Neuron (in vitro differentiated cells): Measurements from ENCODE around the gene LY6G6C.
A peak's percentile ranks its signal among the peaks of the same experiment; 100 is the strongest.
"Not testable (repeated sequence)": the region's sequence is repeated elsewhere in the genome, so short reads cannot be mapped to it uniquely, and the experiment has no call there.

Experiments used
- H2AFZ ChIP-seq: one replicate; pipeline ENCODE4 v1.6.1; 2013; ENCODE audit warnings: low read depth, mild to moderate bottlenecking, inconsistent platforms, low read length, moderate library complexity
- H3K27me3 ChIP-seq: one replicate; pipeline ENCODE4 v1.6.1; 2013; ENCODE audit warnings: low read length; ENCODE audit not compliant: insufficient read depth
- H3K36me3 ChIP-seq: one replicate; pipeline ENCODE4 v1.6.1; 2013; ENCODE audit warnings: low read length; ENCODE audit not compliant: insufficient read depth
- H3K4me1 ChIP-seq: one replicate; pipeline ENCODE4 v1.6.1; 2013; ENCODE audit warnings: low read length; ENCODE audit not compliant: insufficient read depth
- H3K4me3 ChIP-seq: 2 replicates; pipeline ENCODE4 v1.5.1; 2013; ENCODE audit warnings: mild to moderate bottlenecking, low read length, moderate library complexity
- H3K9me3 ChIP-seq: one replicate; pipeline ENCODE4 v1.6.1; 2013; ENCODE audit warnings: low read length

Gene LY6G6C

DNA sequence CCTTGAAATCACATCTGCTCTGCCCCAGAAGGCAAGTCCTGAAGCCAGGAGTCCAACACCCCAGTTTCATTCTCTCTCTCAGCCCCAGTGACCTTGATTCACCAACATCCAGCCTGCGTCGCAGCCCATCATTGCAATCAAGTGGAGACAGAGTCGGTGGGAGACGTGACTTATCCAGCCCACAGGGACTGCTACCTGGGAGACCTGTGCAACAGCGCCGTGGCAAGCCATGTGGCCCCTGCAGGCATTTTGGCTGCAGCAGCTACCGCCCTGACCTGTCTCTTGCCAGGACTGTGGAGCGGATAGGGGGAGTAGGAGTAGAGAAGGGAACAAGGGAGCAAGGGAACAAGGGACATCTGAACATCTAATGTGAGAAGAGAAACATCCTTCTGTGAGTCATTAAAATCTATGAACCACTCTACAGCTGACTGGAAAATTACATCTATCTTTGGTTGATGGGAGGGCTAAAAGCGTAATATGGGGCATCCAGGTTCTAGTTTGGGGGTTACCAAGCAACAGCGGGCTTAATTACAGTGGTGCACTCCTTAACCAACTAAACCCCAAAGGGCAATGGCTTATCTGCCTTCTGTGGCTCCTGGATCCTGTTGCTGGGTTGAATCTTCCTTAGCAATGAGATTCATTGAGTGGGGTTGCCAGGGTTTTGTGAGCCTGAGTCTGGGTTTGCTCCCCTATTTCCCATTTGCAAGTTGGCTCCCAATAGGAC, 3.9 kb downstream of the LY6G6C start:
- Histone ChIP-seq H3K27me3 (no peaks in the 10 kb centered on the region), H2AFZ (no peak overlapping the region), H3K9me3 (no peaks in the 10 kb centered on the region), H3K4me3 (no peak overlapping the region), H3K36me3 (no peaks in the 10 kb centered on the region), H3K4me1 (peaks cover 14% of the 10 kb centered on the region)

DNA sequence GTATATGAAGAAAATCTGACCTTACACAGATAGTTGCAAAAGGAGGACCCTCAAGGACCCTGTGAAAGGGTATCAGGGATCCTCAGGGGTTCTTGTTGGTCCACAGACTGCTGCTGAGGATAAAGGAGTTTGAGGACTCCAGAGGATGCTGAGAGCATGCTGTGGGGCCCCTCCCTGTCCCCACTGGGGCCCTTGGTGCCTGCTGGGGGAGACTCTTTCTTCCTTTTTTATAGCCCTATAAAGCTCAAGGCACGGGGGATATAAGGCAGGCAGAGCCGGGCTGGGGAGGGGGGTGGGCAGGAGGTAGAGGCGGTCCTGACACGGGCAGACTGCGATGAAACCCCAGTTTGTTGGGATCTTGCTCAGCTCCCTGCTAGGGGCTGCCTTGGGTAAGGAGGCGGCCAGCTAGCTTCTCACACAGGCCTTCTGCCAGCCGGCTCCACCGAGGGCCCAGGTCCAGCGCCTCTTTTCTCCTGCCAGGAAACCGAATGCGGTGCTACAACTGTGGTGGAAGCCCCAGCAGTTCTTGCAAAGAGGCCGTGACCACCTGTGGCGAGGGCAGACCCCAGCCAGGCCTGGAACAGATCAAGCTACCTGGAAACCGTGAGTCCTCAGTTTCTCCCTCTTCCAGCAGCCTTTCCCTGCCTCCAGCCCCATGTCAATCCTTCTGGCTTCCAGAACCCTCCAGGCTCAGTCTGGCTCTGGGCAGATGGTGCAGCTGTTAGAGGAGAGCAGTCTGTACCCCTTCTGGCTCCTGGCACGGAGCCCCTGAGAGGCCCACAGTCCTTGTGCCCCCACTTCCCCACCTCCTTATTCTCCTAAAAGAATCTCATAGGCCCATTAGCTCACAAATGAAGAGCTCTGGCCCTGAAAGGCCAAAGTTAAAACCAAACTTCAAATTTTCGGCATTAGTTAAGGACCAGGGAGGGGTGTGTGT, 6.3 kb downstream of the LY6G6C start, which contains the start of gene LY6G6D:
Gene LY6G6D, plus strand, starts transcription at position 327 of the 937 bp plus-strand sequence. Its CDS starts 8 bp downstream, at position 335.
- peak within 1 kb of the TSS; percentile 98 for H2AFZ ChIP-seq
- no peaks in the 10 kb centered on the region for H3K36me3 ChIP-seq
- no peaks in the 10 kb centered on the region for H3K9me3 ChIP-seq
- H3K4me3 ChIP-seq = no peak within 1 kb of the TSS
- no peaks in the 10 kb centered on the region for H3K27me3 ChIP-seq
- peaks cover 14% of the 10 kb centered on the region for H3K4me1 ChIP-seq

DNA sequence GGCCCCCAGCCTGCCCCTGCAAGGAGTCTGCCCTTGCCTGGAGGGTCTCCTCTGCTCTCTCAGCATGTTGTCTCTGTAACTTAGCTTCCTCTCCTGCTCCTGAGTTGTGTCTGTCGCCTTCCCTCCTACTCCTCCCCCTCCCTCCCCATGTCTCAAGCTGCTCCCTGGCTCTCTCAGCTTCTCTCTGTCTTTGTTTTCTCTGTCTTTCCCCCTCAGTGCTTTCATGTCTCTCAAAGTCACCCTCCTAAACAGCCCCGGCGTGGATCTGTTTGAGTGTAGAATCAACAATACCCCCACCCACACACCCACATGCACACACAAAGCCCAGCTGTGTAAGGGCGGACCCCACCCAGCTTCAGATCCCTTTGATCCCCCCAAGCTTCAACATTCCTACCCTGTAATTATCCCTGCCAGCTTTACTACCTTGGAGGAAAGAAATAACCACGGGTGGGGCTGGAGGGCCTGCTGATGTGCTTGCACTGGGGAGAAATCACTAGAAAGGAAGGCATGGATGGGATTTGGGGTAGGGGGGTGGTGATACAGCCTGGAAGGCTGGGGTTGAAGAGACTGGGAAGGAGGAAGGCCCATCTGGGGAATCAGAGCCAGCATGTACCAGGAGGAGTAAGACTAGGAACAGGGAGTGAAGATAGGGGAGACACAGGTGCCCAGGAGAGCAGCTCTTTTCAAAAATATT, 7.4 kb downstream of the LY6G6C start:
- Histone ChIP-seq H2AFZ (peak overlapping the region; percentile 98), H3K9me3 (no peaks in the 10 kb centered on the region), H3K4me1 (peaks cover 14% of the 10 kb centered on the region), H3K27me3 (no peaks in the 10 kb centered on the region), H3K36me3 (no peaks in the 10 kb centered on the region), H3K4me3 (no peak overlapping the region)

DNA sequence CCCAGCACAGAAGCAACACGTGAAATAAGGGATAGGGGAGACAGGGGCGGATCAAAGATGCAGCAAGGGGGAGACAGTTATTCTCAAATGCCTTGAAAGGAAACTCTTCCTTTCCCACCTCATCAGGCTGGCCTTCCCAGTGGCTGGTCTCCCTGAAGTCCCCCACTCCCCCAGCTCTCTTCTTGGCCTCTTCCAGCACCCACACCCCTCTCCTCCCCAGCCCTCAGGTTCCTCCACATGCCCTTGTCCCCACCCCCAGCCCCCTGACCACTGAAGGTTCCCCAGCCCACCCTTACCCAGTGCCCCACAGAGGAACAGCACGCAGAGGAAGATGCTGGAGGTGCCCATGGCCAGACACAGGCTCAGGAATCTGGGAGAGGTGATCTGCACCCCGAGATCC, 8.1 kb downstream of the LY6G6C start:
- no peak overlapping the region for H3K4me3 ChIP-seq
- peak overlapping the region; percentile 98 for H2AFZ ChIP-seq
- no peaks in the 10 kb centered on the region for H3K9me3 ChIP-seq
- no peaks in the 10 kb centered on the region for H3K27me3 ChIP-seq
- peaks cover 14% of the 10 kb centered on the region for H3K4me1 ChIP-seq
- no peaks in the 10 kb centered on the region for H3K36me3 ChIP-seq

DNA sequence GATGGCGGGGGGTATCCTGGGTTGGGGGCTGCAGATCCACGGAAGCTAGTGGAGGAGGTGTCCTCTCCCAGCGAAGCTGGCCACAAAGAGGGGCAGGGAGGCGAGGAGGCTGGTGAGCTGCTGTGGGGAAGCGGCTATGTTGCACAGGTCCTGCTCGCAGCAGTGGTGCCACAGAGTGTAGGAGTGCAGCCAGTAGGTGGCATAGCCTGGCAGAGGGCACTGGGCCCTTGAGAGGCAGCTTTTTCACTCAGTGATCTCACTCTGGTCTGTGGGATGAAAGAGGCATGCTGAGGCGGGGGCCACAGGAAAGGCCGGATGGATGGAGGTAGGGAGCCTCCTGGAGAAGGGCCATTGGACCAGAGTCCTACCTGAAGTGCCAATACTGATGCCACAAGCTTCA, 9.2 kb downstream of the LY6G6C start:
- no peaks in the 10 kb centered on the region for H3K36me3 ChIP-seq
- H3K4me3 ChIP-seq = no peak overlapping the region
- no peak overlapping the region for H2AFZ ChIP-seq
- peaks cover 14% of the 10 kb centered on the region for H3K4me1 ChIP-seq
- no peaks in the 10 kb centered on the region for H3K9me3 ChIP-seq
- H3K27me3 ChIP-seq = no peaks in the 10 kb centered on the region

DNA sequence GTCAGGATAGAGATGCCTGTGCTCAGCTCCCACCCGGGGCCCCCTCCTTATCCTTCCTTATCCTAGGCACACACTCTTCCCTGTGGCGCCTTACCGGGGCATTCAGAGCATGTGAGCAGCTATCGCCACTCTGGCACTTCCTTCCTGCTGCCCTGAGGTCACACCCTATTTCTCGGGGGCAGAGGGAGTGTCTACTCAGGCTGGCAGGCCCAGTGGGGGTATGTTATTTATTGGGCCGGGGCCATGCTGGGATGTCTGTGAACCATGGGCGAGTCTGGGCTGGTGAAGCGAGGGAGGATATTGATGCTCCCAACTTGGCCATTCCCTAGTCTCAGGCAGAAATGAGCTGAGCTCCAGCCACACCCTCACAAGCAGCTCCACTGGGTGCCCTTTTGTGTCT, 10.3 kb downstream of the LY6G6C start:
- no peak overlapping the region for H2AFZ ChIP-seq
- no peaks in the 10 kb centered on the region for H3K27me3 ChIP-seq
- no peaks in the 10 kb centered on the region for H3K9me3 ChIP-seq
- peaks cover 14% of the 10 kb centered on the region for H3K4me1 ChIP-seq
- no peak overlapping the region for H3K4me3 ChIP-seq
- H3K36me3 ChIP-seq = no peaks in the 10 kb centered on the region

DNA sequence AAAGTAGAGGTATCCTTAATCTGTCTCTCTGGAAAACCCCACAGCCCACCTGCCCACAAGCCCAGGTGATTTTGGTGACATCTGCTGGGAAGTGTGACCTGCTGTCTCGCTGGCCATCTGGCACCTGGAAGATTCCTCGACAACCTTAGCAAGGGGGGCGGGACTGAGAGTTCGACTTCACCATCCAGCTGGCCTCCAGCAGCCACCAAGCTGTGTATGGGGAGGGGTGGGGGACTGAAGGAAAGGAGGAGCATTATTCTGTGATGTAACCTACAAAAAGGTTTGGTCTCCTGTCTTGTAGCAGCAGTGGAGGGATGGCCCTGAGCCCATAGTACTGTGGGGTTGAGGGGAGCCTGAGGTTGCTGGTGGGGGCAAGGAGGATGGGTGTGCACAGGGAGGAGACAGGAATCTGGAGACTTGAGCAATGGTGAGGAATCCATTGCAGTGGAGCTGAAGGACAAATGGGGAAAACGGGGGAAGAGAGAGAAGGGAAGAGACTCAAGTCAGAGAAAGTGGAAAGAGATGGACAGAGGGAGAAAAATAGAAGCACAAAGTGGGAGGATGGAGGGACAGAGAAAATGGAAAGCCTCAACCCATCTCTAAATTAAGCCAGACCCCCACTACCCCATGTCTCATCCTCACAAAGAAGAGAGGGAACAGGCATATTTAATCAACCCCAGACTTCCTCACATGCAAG, 10.9 kb downstream of the LY6G6C start:
- Histone ChIP-seq H2AFZ (no peak overlapping the region), H3K4me1 (peaks cover 14% of the 10 kb centered on the region), H3K9me3 (no peaks in the 10 kb centered on the region), H3K36me3 (no peaks in the 10 kb centered on the region), H3K4me3 (no peak overlapping the region), H3K27me3 (no peaks in the 10 kb centered on the region)

DNA sequence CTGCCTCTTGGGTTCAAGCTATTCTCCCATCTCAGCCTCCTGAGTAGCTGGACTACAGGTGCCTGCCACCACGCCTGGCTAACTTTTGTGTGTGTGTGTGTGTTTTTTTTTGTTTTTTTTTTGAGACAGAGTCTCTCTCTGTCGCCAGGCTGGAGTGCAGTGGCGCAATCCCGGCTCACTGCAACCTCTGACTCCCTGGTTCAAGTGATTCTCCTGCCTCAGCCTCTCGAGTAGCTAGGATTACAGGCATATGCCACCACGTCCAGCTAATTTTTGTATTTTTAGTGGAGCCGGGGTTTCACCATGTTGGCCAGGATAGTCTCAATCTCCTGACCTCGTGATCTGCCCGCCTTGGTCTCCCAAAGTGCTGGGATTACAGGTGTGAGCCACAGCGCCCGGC, 12.4 kb downstream of the LY6G6C start:
- peaks cover 10% of the 10 kb centered on the region for H3K4me1 ChIP-seq
- not testable (repeated sequence) for H3K4me3 ChIP-seq, H2AFZ ChIP-seq, H3K36me3 ChIP-seq, H3K9me3 ChIP-seq, H3K27me3 ChIP-seq

DNA sequence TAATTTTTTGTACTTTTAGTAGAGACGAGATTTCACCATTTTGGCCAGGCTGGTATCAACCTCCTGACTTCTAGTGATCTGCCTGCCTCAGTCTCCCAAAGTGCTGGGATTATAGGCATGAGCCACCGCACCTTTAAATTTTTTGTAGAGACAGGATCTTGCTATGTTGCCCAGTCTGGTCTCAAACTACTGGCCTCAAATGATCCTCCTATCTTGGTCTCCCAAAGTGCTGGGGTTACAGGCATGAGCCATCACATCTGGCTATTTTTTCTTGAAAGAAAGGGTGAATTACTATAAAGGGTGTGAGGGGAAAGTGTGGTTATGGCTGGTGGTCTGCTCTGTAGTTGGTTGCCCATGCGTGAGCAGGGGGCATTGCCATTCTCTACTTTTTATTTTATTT, 13.3 kb downstream of the LY6G6C start:
- no peaks in the 10 kb centered on the region for H3K27me3 ChIP-seq
- no peak overlapping the region for H2AFZ ChIP-seq
- no peaks in the 10 kb centered on the region for H3K9me3 ChIP-seq
- H3K36me3 ChIP-seq = no peaks in the 10 kb centered on the region
- H3K4me1 ChIP-seq = peaks cover 1% of the 10 kb centered on the region
- no peak overlapping the region for H3K4me3 ChIP-seq

DNA sequence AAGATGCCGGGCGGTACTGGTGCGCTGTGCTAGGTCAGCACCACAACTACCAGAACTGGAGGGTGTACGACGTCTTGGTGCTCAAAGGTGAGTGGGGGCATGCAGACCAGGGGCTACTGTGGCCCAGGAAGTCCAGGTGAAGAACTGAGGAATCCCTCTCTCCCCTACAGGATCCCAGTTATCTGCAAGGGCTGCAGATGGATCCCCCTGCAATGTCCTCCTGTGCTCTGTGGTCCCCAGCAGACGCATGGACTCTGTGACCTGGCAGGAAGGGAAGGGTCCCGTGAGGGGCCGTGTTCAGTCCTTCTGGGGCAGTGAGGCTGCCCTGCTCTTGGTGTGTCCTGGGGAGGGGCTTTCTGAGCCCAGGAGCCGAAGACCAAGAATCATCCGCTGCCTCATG, 13.8 kb downstream of the LY6G6C start:
- Histone ChIP-seq H3K27me3 (no peaks in the 10 kb centered on the region), H3K36me3 (no peaks in the 10 kb centered on the region), H2AFZ (no peak overlapping the region), H3K4me1 (no peaks in the 10 kb centered on the region), H3K4me3 (no peak overlapping the region), H3K9me3 (no peaks in the 10 kb centered on the region)

DNA sequence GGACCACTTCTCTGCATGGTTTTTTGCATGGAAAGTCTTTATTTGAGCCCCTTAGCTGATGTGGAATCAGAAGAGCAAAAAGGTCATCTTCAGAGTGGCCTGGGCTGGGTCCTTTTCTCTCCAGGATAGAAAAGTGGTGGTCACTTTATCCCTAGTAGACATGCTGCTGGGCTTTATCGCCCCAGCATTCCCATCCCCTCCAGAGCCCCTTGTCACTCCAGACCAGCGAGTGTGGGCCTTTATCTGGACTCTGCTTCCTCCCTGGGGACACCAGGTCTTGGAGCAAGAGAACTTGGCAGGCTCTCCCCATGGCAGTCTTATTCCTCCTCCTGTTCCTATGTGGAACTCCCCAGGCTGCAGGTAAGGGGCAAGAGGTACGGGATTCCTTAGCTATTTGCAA, 14.9 kb downstream of the LY6G6C start, which contains the start of gene LY6G6F:
Gene LY6G6F, plus strand, starts transcription at position 268 of the 400 bp plus-strand sequence. Its CDS starts 41 bp downstream, at position 309.
- Histone ChIP-seq H2AFZ (no peak within 1 kb of the TSS), H3K36me3 (no peaks in the 10 kb centered on the region), H3K9me3 (no peaks in the 10 kb centered on the region), H3K27me3 (no peaks in the 10 kb centered on the region), H3K4me3 (no peak within 1 kb of the TSS), H3K4me1 (peaks cover 7% of the 10 kb centered on the region)

DNA sequence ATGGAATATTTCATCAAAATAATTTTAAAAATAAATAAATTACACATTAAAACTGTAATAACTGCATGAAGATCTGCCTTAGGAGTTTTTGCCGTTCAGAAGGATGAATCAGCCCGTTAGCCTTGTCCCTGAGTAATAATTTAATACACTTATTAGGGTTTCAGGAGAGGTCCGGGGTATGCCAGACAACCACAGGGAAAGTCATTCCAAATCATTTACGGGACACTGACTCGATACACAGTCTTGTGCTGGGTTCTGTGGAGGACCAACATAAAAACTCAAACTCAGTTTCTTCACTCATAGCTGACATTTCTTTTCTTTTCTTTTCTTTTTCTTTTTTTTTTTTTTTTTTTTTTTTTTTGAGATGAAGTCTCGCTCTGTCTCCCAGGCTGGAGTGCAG, 15.6 kb downstream of the LY6G6C start:
- Histone ChIP-seq H2AFZ (no peak overlapping the region), H3K27me3 (no peaks in the 10 kb centered on the region), H3K9me3 (no peaks in the 10 kb centered on the region), H3K36me3 (peaks cover 3% of the 10 kb centered on the region), H3K4me3 (no peak overlapping the region), H3K4me1 (peaks cover 9% of the 10 kb centered on the region)
